ENCODE results near the gene DOCK11.
A peak's percentile ranks its signal among the peaks of the same experiment; 100 is the strongest.

DOCK11 gene

DNA sequence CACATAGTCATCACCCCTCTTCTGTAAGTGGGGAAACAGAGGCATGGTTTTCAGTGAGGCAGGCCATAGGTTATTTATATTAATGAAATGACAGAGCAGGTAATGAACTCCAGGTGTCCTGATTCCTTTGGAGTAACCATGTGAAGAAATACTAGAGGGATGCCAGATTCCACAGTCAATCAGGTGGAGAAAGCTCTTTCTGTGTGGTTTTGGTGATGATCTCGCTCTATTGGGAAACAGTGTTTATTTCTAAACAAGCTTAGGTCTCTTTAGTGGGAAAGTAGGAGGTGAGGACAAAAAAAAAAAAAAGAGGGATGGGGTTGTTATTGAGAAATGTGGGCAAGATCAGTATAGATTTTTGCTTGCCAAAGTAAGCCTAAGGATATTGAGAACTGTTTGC, 12.2 kb downstream of the DOCK11 start:
- no peak for TF ChIP-seq GABPA (IDR thresholded peaks at IDR 0.05; ENCODE audit: low read depth)
- no peak for TF ChIP-seq SPI1 (IDR thresholded peaks at IDR 0.05; ENCODE audit: borderline replicate concordance, low read depth)
- TF ChIP-seq POLR2AphosphoS5 (IDR thresholded peaks at IDR 0.05; ENCODE audit: low read depth): no peak
- TF ChIP-seq, protein P1, sequence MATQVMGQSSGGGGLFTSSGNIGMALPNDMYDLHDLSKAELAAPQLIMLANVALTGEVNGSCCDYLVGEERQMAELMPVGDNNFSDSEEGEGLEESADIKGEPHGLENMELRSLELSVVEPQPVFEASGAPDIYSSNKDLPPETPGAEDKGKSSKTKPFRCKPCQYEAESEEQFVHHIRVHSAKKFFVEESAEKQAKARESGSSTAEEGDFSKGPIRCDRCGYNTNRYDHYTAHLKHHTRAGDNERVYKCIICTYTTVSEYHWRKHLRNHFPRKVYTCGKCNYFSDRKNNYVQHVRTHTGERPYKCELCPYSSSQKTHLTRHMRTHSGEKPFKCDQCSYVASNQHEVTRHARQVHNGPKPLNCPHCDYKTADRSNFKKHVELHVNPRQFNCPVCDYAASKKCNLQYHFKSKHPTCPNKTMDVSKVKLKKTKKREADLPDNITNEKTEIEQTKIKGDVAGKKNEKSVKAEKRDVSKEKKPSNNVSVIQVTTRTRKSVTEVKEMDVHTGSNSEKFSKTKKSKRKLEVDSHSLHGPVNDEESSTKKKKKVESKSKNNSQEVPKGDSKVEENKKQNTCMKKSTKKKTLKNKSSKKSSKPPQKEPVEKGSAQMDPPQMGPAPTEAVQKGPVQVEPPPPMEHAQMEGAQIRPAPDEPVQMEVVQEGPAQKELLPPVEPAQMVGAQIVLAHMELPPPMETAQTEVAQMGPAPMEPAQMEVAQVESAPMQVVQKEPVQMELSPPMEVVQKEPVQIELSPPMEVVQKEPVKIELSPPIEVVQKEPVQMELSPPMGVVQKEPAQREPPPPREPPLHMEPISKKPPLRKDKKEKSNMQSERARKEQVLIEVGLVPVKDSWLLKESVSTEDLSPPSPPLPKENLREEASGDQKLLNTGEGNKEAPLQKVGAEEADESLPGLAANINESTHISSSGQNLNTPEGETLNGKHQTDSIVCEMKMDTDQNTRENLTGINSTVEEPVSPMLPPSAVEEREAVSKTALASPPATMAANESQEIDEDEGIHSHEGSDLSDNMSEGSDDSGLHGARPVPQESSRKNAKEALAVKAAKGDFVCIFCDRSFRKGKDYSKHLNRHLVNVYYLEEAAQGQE (IDR thresholded peaks at IDR 0.05; ENCODE audit: insufficient replicate concordance, low read depth): no peak
- TF ChIP-seq, protein P2, sequence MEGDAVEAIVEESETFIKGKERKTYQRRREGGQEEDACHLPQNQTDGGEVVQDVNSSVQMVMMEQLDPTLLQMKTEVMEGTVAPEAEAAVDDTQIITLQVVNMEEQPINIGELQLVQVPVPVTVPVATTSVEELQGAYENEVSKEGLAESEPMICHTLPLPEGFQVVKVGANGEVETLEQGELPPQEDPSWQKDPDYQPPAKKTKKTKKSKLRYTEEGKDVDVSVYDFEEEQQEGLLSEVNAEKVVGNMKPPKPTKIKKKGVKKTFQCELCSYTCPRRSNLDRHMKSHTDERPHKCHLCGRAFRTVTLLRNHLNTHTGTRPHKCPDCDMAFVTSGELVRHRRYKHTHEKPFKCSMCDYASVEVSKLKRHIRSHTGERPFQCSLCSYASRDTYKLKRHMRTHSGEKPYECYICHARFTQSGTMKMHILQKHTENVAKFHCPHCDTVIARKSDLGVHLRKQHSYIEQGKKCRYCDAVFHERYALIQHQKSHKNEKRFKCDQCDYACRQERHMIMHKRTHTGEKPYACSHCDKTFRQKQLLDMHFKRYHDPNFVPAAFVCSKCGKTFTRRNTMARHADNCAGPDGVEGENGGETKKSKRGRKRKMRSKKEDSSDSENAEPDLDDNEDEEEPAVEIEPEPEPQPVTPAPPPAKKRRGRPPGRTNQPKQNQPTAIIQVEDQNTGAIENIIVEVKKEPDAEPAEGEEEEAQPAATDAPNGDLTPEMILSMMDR (IDR thresholded peaks at IDR 0.05; ENCODE audit: insufficient read depth, low read length): no peak
- Histone ChIP-seq H3K27me3 (ENCODE audit: insufficient read depth, poor library complexity, severe bottlenecking) (no peaks in the 10 kb centered on the region), H3K4me3 (replicated peaks; ENCODE audit: insufficient read depth, low read length) (no peak overlapping the region), H3K27ac (replicated peaks) (no peak overlapping the region)
- no peak for DNase-seq (ENCODE audit: low read depth in 1 of 2, low spot score in 1 of 2)

DNA sequence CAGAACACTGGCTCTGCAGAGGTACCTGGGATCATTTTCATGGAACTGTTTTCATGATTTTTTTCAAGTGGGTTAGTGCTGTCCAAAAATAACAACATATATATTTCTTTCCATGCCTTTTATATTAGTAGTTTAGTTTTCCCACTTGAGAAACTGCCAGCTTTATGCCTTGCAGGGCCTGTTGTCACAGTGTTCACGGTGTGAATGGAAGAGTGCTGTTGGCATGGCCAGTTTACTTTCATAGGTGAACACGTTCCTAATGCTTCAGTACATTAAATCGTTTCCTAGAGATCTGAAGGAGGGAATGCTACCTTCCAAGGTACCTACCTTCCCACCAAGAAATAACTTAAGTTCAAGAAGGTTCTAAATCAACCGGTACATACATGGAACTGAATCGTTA, 12.6 kb downstream of the DOCK11 start:
- no peak for DNase-seq (ENCODE audit: low read depth in 1 of 2, low spot score in 1 of 2)
- H3K27me3 ChIP-seq (ENCODE audit: insufficient read depth, poor library complexity, severe bottlenecking): no peaks in the 10 kb centered on the region
- H3K27ac ChIP-seq (replicated peaks): no peak overlapping the region
- TF ChIP-seq, protein P2 (IDR thresholded peaks at IDR 0.05; ENCODE audit: insufficient read depth, low read length): no peak
- TF ChIP-seq POLR2AphosphoS5 (IDR thresholded peaks at IDR 0.05; ENCODE audit: low read depth): no peak
- no peak for TF ChIP-seq GABPA (IDR thresholded peaks at IDR 0.05; ENCODE audit: low read depth)
- no peak overlapping the region for H3K4me3 ChIP-seq (replicated peaks; ENCODE audit: insufficient read depth, low read length)

DNA sequence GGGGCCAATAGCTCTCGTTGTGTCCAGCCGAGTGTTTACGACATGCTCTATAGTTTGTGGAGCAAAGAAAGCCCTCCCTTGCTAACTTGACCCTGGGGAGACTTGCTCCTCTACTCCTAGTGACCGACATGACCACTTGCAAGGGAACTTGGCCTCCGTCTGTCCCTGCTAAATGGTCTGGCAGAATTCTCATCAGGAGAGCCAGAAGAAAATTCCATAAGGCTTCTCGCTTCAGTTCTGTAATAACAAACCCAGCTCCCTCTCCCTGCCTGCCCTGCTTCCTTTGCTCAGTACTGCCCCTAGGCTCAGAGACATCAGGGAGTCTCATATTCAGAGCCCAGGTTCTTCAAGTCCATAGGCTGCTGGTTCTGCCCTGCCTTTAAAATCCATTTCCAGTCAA, 13.0 kb downstream of the DOCK11 start:
- DNase-seq (ENCODE audit: low read depth in 1 of 2, low spot score in 1 of 2): no peak
- H3K27ac ChIP-seq (replicated peaks): no peak overlapping the region
- TF ChIP-seq SPI1 (IDR thresholded peaks at IDR 0.05; ENCODE audit: borderline replicate concordance, low read depth) (no peak), GABPA (IDR thresholded peaks at IDR 0.05; ENCODE audit: low read depth) (no peak), POLR2AphosphoS5 (IDR thresholded peaks at IDR 0.05; ENCODE audit: low read depth) (no peak)
- TF ChIP-seq, protein P2 (IDR thresholded peaks at IDR 0.05; ENCODE audit: insufficient read depth, low read length): no peak
- TF ChIP-seq, protein P1 (IDR thresholded peaks at IDR 0.05; ENCODE audit: insufficient replicate concordance, low read depth): no peak
- no peaks in the 10 kb centered on the region for H3K27me3 ChIP-seq (ENCODE audit: insufficient read depth, poor library complexity, severe bottlenecking)
- H3K4me3 ChIP-seq (replicated peaks; ENCODE audit: insufficient read depth, low read length): no peak overlapping the region

DNA sequence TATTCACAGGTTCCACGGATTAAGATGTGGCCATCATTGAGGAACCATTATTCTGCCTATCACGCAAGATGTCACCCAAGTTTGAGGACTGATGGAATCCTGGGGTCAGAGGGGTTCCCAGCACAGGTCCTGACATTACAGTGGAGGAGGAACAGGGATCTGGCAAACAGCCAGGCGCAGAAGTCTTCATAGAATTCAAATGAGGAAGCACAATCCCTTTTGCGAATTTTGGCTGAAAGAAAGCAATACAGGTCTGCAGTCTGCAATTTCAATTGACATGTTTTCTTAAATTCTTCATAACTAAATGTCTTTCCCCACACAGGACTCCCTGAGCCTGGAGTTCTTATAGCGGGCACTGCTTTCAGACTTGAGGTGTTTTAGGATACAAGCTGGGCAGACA, 14.5 kb downstream of the DOCK11 start:
- DNase-seq (ENCODE audit: low read depth in 1 of 2, low spot score in 1 of 2): peak in 1 of 2 experiments; percentile 53
- no peaks in the 10 kb centered on the region for H3K27me3 ChIP-seq (ENCODE audit: insufficient read depth, poor library complexity, severe bottlenecking)
- H3K4me3 ChIP-seq (replicated peaks; ENCODE audit: insufficient read depth, low read length): no peak overlapping the region
- H3K27ac ChIP-seq (replicated peaks): no peak overlapping the region
- TF ChIP-seq SPI1 (IDR thresholded peaks at IDR 0.05; ENCODE audit: borderline replicate concordance, low read depth) (peak; percentile 36; the same call in 1 of the 2 replicates), POLR2AphosphoS5 (IDR thresholded peaks at IDR 0.05; ENCODE audit: low read depth) (no peak)
- TF ChIP-seq, protein P1 (IDR thresholded peaks at IDR 0.05; ENCODE audit: insufficient replicate concordance, low read depth): no peak
